HepG2 (cell line): ENCODE measurements around the gene MCC. TPM values are rescaled to one million over a fixed set of nuclear protein-coding genes. Genes with fewer than 3 reads are reported as not detected.

Source experiments
- ATAC-seq: fragments of 200-7000 bp; cut with Tn5 transposase; 3 replicates; pipeline ENCODE4 v1.9.1; 2020; ENCODE audit warnings: mild to moderate bottlenecking, moderate library complexity
- BruUV-seq: library from RNA; stranded (reverse); fragments of 400-500 nt; replicated peaks from 2 replicates; lab custom pipeline; 2021; lab: Mats Ljungman, UMichigan
- CTCF ChIA-PET: fragments of 300-600 bp; formaldehyde crosslinking; extraction: SDS; loops from one replicate; lab custom pipeline; 2021; ENCODE audit warnings: low total read pairs, inconsistent platforms, low intra/inter-chr PET ratio; lab: Yijun Ruan, JAX
- POLR2A ChIA-PET: fragments of 350-600 bp; sonication (Branson Sonifier 250); formaldehyde crosslinking; loops from one replicate; lab custom pipeline; 2020; ENCODE audit warnings: antibody characterized with exemption, inconsistent platforms; lab: Yijun Ruan, JAX
- DNase-seq: peaks from one replicate; pipeline ENCODE4 v3.0.0-alpha.2; 2015; ENCODE audit warnings: low spot score
- FAIRE-seq: peaks from 3 replicates; lab custom pipeline; 2011; peaks lifted over from hg19 to GRCh38; lab: Jason Lieb, UNC
- H2AFZ ChIP-seq: one replicate; pipeline ENCODE4 v1.6.1; 2011; ENCODE audit warnings: low read length, inconsistent platforms
- H3K27ac ChIP-seq: fragments of 300-600 bp; 3 replicates; pipeline ENCODE4 v1.8.0; 2011; ENCODE audit warnings: mixed run types, mild to moderate bottlenecking, mixed read lengths, low read length, inconsistent platforms; ENCODE audit not compliant: insufficient read depth; ENCODE audit errors: extremely low read length
- H3K27me3 ChIP-seq, 2 experiments: fragments of 200-600 bp in 1 of 2; 2 replicates in 1 of 2; 3 replicates in 1 of 2; pipeline versions ENCODE4 v1.6.0 to v1.8.0; 2011; ENCODE audit warnings: low read length in 2 of 2, mild to moderate bottlenecking in 2 of 2, moderate library complexity in 2 of 2, inconsistent platforms in 1 of 2; ENCODE audit not compliant: insufficient read depth in 2 of 2, control insufficient read depth in 1 of 2
- H3K36me3 ChIP-seq, 2 experiments: fragments of 200-600 bp in 1 of 2; replicated peaks in 1 of 2; 2 replicates in 1 of 2; 3 replicates in 1 of 2; pipeline versions ENCODE4 v1.5.1 to v1.8.0; 2011; ENCODE audit warnings: low read length in 2 of 2, inconsistent platforms in 1 of 2; ENCODE audit not compliant: insufficient read depth in 2 of 2, control insufficient read depth in 1 of 2
- H3K4me1 ChIP-seq: 2 replicates; pipeline ENCODE4 v1.5.1; 2012; ENCODE audit warnings: low read length, inconsistent platforms; ENCODE audit not compliant: insufficient read depth
- H3K4me2 ChIP-seq: 2 replicates; pipeline ENCODE4 v1.6.0; 2011; ENCODE audit warnings: low read depth, low read length, inconsistent platforms
- H3K4me3 ChIP-seq, 3 experiments: fragments of 200-600 bp in 1 of 3; sonication (generic), shearing (Covaris generic) in 1 of 3; replicated peaks in 1 of 3; 2 replicates each; pipeline ENCODE4 v1.5.1; 2011 to 2016; ENCODE audit warnings: low read length in 3 of 3, inconsistent platforms in 2 of 3, low read depth in 2 of 3, mild to moderate bottlenecking in 2 of 3, control low read depth in 1 of 3, mixed read lengths in 1 of 3; ENCODE audit not compliant: insufficient read depth in 1 of 3
- H3K79me2 ChIP-seq: one replicate; pipeline ENCODE4 v1.6.1; 2011; ENCODE audit warnings: low read length, inconsistent platforms; ENCODE audit not compliant: insufficient read depth
- H3K9ac ChIP-seq: 2 replicates; pipeline ENCODE4 v1.6.0; 2011; ENCODE audit warnings: mild to moderate bottlenecking, low read depth, low read length, inconsistent platforms; ENCODE audit not compliant: insufficient read depth
- H3K9me3 ChIP-seq: 2 replicates; pipeline ENCODE4 v1.5.1; 2012; ENCODE audit warnings: mild to moderate bottlenecking, low read length
- H4K20me1 ChIP-seq: 2 replicates; pipeline ENCODE4 v1.6.0; 2011; ENCODE audit warnings: inconsistent platforms, mild to moderate bottlenecking, low read length, moderate library complexity; ENCODE audit not compliant: insufficient read depth
- ATF2 ChIP-seq: sonication (generic); formaldehyde crosslinking; IDR thresholded peaks from 2 replicates; pipeline ENCODE4 v1.4.0; 2020; ENCODE audit warnings: missing genetic modification reagents
- CEBPB ChIP-seq: IDR thresholded peaks from 2 replicates; pipeline ENCODE4 v1.6.1; 2011; ENCODE audit warnings: low read depth, low read length, improper control_type of control experiment, borderline replicate concordance
- FOXP4 ChIP-seq: sonication (generic); formaldehyde crosslinking; IDR thresholded peaks from 2 replicates; pipeline ENCODE4 v1.4.0; 2020; ENCODE audit warnings: missing genetic modification reagents
- MEF2D ChIP-seq: sonication (generic); formaldehyde crosslinking; IDR thresholded peaks from 2 replicates; pipeline ENCODE4 v1.5.1; 2020; ENCODE audit warnings: mild to moderate bottlenecking, missing genetic modification reagents
- NR0B2 ChIP-seq: sonication (generic); formaldehyde crosslinking; IDR thresholded peaks from 2 replicates; pipeline ENCODE4 v1.4.0; 2020; ENCODE audit warnings: mild to moderate bottlenecking, missing genetic modification reagents
- RBM22 ChIP-seq: fragments of 200-400 bp; formaldehyde crosslinking; optimal IDR thresholded peaks from 2 replicates; pipeline ENCODE3; 2017; ENCODE audit warnings: mild to moderate bottlenecking, low read length, moderate library complexity
- THAP8 ChIP-seq: sonication (generic); formaldehyde crosslinking; IDR thresholded peaks from 2 replicates; pipeline ENCODE4 v1.5.1; 2020; ENCODE audit warnings: missing genetic modification reagents, mild to moderate bottlenecking, borderline replicate concordance
- WGBS: methylation state at CpG from one replicate; pipeline ENCODE4 v1.1.6; 2017; ENCODE audit warnings: low lambda C conversion rate; 5-methylcytosine and 5-hydroxymethylcytosine counted together
- in situ Hi-C: cut with HindIII; loops from 2 replicates; pipeline ENCODE4 v1.10.0; 2017; ENCODE audit warnings: low pct_unique_long_range_greater_than_20kb; ENCODE audit not compliant: extremely low pct_ligation_motif_present
- intact Hi-C: fragments of 100-400 bp; cut with micrococcal nuclease; formaldehyde crosslinking; loops from one replicate; pipeline ENCODE4 v1.10.0; 2022; ENCODE audit not compliant: unreplicated experiment
- polyA plus RNA-seq, 8 experiments: library from polyadenylated mRNA; depleted of rRNA in 3 of 8; stranded (reverse) in 7 of 8; unstranded in 1 of 8; fragments of >200 nt; fragmentation: Illumina TruSeq in 4 of 8; extraction: Trizol in 4 of 8; gene quantifications; 2 replicates each; pipeline versions ENCODE4 v1.2.1 to v1.2.3, GENCODE V29; 2011 to 2016; ENCODE audit warnings: low read depth in 4 of 8, missing spikeins in 1 of 8, mixed read lengths in 1 of 8; ENCODE audit not compliant: insufficient read depth in 1 of 8
- total RNA-seq, 5 experiments: library from RNA; depleted of rRNA; stranded (reverse); fragments of >200 nt; fragmentation: Illumina TruSeq; extraction: Trizol; gene quantifications; 2 replicates each; pipeline ENCODE4 v1.2.3, GENCODE V29; 2016; ENCODE audit warnings: low read depth in 1 of 5

MCC gene
- total and polyA plus RNA-seq, 2 of the 13 experiments (the other 11 are each of a cell fraction or from before 2014, with no cell fraction given) = 0.55 to 2.4 TPM

- H2AFZ ChIP-seq = no peak overlapping the region
- no TSS peak for BruUV-seq
- H3K9me3 ChIP-seq = no peaks in the 10 kb centered on the region
- H4K20me1 ChIP-seq = no peaks in the 10 kb centered on the region
- no peaks in the 10 kb centered on the region for H3K79me2 ChIP-seq
- ATAC-seq = no peak
- no peak overlapping the region for H3K4me2 ChIP-seq
- no peak for FAIRE-seq
- no peak overlapping the region for H3K27ac ChIP-seq
- H3K4me3 ChIP-seq = no peak overlapping the region
- H3K4me1 ChIP-seq = no peaks in the 10 kb centered on the region
- H3K36me3 ChIP-seq = no peaks in the 10 kb centered on the region
- 2% methylated on average over 4 of the region's 4 CpGs for WGBS
- intact Hi-C loops = no loop called here
- in situ Hi-C loops = no loop called here
- TF ChIP-seq RBM22 (no peak), CEBPB (no peak), FOXP4 (no peak), MEF2D (CRISPR knock-in tag) (no peak), NR0B2 (CRISPR knock-in tag) (no peak), THAP8 (CRISPR knock-in tag) (no peak), ATF2 (CRISPR knock-in tag) (no peak)
- H3K9ac ChIP-seq = no peak overlapping the region
- ChIA-PET CTCF (no interaction called here), POLR2A (no interaction called here)
- H3K27me3 ChIP-seq = peaks cover 0 to under 1% of the 10 kb centered on the region in 2 experiments; a peak in 1 of 5 replicates
- no peak for DNase-seq
Observed at GRCh38 chr5:113278976-113279375, 209.3 kb downstream of the MCC start.
